GM18858 (cell line): ENCODE data around the gene MACO1.
"Not testable (repeated sequence)": the region's sequence is repeated elsewhere in the genome, so short reads cannot be mapped to it uniquely, and the experiment has no call there.

Experiments used
- ATAC-seq: cut with Tn5 transposase; IDR thresholded peaks from one replicate; pipeline ENCODE4 v1.9.1; 2021; ENCODE audit not compliant: unreplicated experiment

MACO1 gene

GRCh38 chr1:25485536-25486411, 55.1 kb downstream of the MACO1 start:
- ATAC-seq: no peak

DNA sequence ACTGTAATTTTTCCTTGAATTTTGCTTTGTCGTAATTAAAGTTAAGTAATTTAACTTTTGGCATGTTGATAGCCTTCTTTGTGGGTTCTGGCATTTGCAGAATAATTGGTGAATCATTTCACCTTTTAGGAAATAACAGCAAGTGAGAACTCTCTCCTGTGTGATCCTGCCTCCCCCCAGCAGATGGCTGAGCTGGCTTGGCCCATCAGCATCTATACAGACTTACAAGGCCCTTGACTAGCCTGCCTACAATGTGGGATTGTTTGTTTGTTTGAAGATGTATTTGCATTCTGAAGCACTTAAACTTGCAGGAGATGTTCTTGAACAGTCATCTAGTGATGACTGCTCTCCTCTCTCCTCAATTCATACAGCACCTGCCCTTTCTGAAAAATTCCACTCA, 55.9 kb downstream of the MACO1 start:
- no peak for ATAC-seq

GRCh38 chr1:25487628-25488027, 56.9 kb downstream of the MACO1 start:
- no peak for ATAC-seq

GRCh38 chr1:25492323-25492722, 61.6 kb downstream of the MACO1 start:
- ATAC-seq: no peak

DNA sequence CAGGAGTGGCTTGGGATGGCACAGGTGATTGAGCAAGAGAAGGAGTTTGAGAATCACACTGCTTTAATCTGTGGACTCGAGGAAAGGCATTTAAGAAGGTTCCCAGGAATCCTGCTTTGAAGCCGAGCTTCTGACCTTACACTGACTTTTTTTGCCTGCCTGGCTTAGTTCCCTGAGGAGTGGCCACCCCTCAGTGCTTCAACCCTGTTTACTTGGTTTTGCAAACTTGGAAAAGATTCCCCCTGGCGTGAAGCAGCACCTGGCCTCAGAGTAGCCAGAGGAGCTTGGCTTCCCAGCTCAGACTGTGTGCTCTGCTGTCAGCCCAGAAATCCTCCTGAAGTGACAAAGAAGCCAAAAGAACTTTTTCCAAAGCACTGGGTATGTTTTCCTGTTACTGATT, 64.3 kb downstream of the MACO1 start:
- no peak for ATAC-seq

GRCh38 chr1:25500694-25501093, 70.0 kb downstream of the MACO1 start:
- ATAC-seq: no peak

- ATAC-seq: no peak
Observed at GRCh38 chr1:25501235-25502058, 70.8 kb downstream of the MACO1 start.

GRCh38 chr1:25502957-25503356, 72.3 kb downstream of the MACO1 start:
- ATAC-seq: no peak

- ATAC-seq: no peak
Observed at GRCh38 chr1:25503551-25504426, 73.1 kb downstream of the MACO1 start.

DNA sequence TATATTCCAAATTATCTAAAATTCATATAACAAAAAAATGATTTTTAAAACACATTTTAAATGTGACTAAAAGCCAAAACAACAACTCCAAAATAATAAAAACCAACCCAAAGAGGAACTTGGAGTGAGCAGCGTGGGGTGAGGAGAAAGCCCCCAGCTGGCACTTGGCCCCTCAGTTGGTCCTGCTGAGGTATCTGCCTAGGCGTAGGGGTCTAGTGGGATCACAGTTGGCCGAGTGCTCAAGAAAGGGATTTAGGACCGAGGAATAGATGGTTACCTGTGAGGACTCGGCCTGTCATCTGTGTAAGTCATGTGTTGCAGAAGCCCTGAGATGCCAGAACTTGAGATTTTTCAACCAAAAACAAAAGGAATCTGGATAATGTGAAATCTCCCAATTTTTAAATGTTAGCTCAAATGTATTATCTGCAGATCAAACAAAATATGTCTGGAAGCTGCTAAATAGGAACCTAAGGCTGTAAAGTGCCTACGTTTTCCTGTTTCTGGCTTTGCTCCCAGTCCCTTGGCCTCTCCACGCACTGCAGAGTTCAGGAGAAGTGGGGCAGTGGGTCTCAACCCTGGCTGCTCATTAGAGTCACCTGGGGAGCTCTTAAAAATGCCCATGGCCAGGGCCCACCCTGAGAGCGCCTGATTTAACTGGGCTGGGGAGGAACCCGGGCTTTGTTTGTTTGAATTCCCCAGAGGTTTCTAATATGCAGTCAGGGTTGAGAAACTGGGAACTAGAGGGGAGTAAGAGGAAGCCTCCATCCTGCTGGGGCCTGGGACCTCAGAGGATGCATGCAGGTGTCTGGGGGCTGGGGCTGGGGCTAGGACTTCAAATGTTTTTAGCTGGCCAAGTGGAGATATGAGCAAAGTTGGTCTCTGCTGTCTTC, 74.3 kb downstream of the MACO1 start:
- ATAC-seq: no peak

DNA sequence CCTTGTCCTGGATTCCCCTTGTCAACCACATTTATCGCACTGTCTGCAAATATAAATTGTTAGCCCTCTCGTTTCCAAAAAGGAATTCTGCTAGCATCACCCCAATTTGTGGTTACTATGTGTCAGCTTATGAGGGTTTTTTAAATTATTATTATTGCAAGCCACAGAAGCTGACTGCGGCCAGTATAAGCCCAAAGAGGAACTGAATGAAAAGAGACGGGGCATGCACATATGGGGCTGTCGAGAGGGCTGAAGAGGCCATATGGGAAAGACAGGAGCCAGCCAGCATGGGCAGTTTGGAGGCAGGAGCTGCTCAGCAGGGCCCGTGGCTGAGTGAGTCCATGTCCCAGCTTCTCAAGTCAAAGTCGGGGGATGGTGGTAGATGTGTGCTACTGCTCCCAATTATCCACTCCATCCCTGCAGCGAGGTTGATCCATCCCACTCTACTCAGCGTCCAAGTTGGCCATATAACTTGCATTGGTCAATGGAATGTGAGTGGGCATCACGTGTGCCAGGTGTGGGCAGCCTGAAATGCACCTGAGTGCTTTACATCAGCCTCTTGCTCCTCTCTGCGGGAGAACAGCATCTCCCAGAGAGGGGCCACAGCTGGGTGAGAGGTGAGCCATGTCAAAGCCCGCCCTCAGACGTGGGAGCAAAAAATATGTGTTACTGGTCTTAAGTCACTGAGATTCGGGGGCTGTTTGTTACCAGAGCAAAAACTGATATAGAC, 75.1 kb downstream of the MACO1 start:
- ATAC-seq: no peak

GRCh38 chr1:25506566-25507463, 76.1 kb downstream of the MACO1 start:
- not testable (repeated sequence) for ATAC-seq

DNA sequence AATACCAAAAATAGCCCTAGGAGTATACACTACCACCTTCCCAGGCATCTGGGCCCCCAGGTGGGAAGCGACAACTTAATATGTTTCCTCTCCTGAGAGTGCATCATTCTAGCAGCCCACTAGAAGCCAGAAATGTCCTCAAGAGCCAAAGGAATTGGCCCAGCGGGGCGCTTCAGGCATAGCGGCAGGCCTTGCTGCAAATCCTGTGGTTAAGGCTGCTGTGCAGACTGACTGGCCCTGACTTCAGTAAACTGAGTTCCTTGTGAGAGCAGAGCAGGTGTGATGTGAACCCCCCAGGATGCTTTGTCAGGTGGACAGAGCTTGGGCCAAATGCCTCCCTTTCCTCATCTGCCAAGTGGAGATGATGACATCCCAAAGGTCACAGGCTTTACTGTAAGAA, 83.0 kb downstream of the MACO1 start:
- ATAC-seq: no peak

- no peak for ATAC-seq
Observed at GRCh38 chr1:25515033-25515432, 84.3 kb downstream of the MACO1 start.

DNA sequence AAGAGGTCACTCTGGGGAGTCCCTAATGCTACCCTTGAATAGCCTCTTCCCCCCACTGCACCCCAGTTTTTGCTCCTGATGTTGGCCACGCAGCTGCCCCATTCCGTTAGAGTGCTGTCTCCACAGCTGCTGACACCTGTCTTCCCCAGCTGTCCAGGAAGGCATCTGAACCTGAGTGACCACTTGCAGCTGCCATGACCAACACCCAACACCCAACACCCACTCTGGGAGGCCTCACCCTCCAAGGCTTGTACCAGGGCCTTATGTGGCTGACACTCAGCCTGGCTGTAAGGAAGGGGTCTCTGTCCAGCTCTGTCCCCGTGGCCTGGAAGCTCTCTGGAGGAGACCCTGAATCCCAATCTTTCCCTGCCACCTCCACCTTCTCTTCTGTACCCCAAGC, 86.0 kb downstream of the MACO1 start:
- ATAC-seq: no peak

DNA sequence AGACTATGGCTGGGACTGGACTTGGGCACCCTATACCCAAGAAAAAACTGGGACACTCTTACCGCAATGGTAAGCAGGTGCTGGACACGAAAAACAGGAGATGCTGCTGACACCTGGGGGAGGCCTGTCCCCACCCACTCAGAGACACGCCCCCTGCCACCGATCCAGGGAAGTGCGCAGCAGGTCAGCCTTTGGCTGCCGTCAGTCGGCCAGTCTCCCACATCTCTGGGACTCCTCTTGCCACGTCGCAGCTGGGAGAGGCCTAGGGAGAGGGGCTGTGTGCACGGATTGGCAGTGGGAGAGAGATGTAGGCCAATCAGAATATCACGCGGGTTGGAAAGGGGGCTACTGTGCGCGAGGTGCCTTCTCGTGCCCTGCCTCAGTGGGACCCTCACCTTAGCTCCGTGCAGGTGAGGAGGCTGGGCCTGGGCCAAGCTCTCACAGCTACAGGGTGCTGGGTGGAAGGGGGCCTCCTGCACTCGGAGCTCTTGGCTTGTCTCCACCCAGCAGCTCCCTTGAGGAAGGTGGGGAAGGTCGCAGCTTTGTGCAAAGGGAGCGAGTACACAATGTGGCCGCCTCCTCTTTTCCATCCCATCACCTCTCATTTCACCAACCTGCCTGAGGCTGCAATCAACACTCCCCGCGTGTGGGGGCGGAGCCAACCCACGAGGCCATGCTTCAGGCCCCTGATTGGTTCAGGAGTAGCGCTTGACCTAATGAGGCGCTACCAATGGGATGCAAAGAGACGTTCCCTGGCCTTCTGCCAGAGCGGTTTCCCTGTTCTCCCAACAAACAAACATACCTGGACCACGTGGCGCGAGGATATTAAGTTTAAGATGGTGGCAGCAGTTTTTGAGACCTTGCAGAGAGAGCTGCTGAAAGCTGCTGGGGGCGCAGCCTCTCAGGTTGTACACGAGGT, 87.0 kb downstream of the MACO1 start:
- no peak for ATAC-seq

DNA sequence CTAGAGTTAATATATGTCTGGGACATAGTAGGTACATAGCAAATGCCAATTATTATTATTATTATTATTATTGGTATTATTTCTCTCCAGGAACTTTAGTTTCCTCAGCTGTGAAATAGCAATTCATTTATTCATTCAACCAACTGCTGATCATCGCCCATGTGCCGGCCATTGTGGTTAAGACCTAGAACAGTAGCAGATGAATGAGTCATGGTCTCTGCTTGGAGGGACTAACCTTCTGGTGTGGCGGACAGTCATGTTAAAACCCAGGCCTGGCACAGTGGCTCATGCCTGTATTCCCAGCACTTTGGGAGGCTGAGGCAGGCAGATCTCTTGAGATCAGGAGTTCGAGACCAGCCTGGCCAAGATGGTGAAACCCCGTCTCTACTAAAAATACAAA, 88.9 kb downstream of the MACO1 start:
- ATAC-seq: no peak
